ENCODE results near the gene SLC22A31. TPM values are rescaled to one million over a fixed set of nuclear protein-coding genes. Genes with fewer than 3 reads are reported as not detected.

The SLC22A31 gene
- total and polyA plus RNA-seq, 9 of the 15 experiments (the other 6 are each of a cell fraction or from before 2014, with no cell fraction given), result 0.29 to 2.2 (median 0.47) TPM; not detected in 3

DNA sequence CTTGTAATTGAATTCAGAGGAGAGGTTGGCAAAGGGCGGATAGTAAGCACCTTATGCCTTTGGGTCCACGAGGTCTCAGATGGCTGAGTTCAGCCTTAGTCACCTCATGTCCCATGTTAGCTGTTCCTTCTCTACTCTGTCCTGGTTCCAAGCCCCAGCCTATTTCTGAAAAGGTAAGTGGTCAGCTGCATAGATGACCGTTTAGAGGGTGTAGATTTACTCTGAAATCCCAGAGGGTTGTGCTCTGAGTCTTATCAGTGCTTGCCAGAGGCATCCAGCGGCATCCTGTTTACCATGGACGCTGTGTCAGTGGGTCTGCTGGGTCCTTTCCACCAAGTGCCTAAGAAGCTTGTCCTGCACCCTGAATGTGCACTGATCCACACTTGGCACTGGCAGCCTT, 19.0 kb upstream of the SLC22A31 start (continued):
- TF ChIP-seq, protein P1, sequence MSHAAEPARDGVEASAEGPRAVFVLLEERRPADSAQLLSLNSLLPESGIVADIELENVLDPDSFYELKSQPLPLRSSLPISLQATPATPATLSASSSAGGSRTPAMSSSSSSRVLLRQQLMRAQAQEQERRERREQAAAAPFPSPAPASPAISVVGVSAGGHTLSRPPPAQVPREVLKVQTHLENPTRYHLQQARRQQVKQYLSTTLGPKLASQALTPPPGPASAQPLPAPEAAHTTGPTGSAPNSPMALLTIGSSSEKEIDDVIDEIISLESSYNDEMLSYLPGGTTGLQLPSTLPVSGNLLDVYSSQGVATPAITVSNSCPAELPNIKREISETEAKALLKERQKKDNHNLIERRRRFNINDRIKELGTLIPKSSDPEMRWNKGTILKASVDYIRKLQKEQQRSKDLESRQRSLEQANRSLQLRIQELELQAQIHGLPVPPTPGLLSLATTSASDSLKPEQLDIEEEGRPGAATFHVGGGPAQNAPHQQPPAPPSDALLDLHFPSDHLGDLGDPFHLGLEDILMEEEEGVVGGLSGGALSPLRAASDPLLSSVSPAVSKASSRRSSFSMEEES (CRISPR knock-in tag; IDR thresholded peaks at IDR 0.05), result no peak
- peak; percentile 39; the same call in 1 of the 2 replicates for TF ChIP-seq EP400 (IDR thresholded peaks at IDR 0.05)
- TF ChIP-seq MECOM (CRISPR knock-in tag; IDR thresholded peaks at IDR 0.05), result no peak
- TF ChIP-seq PCBP2 (IDR thresholded peaks at IDR 0.05; ENCODE audit: low read depth, low read length, poor library complexity, severe bottlenecking), result no peak
- TF ChIP-seq GATA2 (CRISPR knock-in tag; IDR thresholded peaks at IDR 0.05), result peak; percentile 49
- TF ChIP-seq, protein P2, sequence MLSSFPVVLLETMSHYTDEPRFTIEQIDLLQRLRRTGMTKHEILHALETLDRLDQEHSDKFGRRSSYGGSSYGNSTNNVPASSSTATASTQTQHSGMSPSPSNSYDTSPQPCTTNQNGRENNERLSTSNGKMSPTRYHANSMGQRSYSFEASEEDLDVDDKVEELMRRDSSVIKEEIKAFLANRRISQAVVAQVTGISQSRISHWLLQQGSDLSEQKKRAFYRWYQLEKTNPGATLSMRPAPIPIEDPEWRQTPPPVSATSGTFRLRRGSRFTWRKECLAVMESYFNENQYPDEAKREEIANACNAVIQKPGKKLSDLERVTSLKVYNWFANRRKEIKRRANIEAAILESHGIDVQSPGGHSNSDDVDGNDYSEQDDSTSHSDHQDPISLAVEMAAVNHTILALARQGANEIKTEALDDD (IDR thresholded peaks at IDR 0.05), result peak; percentile 55; the same call in 1 of the 2 replicates
- TF ChIP-seq NFIC (IDR thresholded peaks at IDR 0.05), result peak; percentile 58
- no peak for TF ChIP-seq UBTF (IDR thresholded peaks at IDR 0.05; ENCODE audit: borderline replicate concordance in 1 of 2, low read depth in 2 of 2, low read length in 2 of 2)
- TF ChIP-seq NFYB (IDR thresholded peaks at IDR 0.05; ENCODE audit: extremely low read depth, insufficient read length), result no peak
- TF ChIP-seq MCM3 (IDR thresholded peaks at IDR 0.05), result no peak
- TF ChIP-seq ZEB2 (IDR thresholded peaks at IDR 0.05), result no peak
- no peak for TF ChIP-seq CREM (IDR thresholded peaks at IDR 0.05; ENCODE audit: low read depth)
- TF ChIP-seq TEAD4 (IDR thresholded peaks at IDR 0.05; ENCODE audit: low read length), result peak; percentile 82
- TF ChIP-seq TEAD4 (CRISPR knock-in tag; IDR thresholded peaks at IDR 0.05; ENCODE audit: borderline replicate concordance), result no peak
- peak; percentile 52 for TF ChIP-seq FOSL1 (tag; conservative IDR thresholded peaks at IDR 0.05)
- peak; percentile 59 for TF ChIP-seq PML (IDR thresholded peaks at IDR 0.05; ENCODE audit: low read length)
- TF ChIP-seq ZNF184 (CRISPR knock-in tag; IDR thresholded peaks at IDR 0.05), result no peak
- TF ChIP-seq RB1 (IDR thresholded peaks at IDR 0.05; ENCODE audit: low read depth), result no peak
- TF ChIP-seq GABPA (tag; conservative IDR thresholded peaks at IDR 0.05; ENCODE audit: low read depth), result no peak
- peak; percentile 90 for TF ChIP-seq TCF3 (CRISPR knock-in tag; IDR thresholded peaks at IDR 0.05)
- peak; percentile 23; the same call in 1 of the 2 replicates for TF ChIP-seq NR2C1 (IDR thresholded peaks at IDR 0.05)
- TF ChIP-seq NR2C1 (tag; IDR thresholded peaks at IDR 0.05), result no peak
- no peak for TF ChIP-seq ELF1 (tag; IDR thresholded peaks at IDR 0.05)
- TF ChIP-seq DDX20 (tag; IDR thresholded peaks at IDR 0.05; ENCODE audit: low read depth), result no peak
- TF ChIP-seq, protein P3, sequence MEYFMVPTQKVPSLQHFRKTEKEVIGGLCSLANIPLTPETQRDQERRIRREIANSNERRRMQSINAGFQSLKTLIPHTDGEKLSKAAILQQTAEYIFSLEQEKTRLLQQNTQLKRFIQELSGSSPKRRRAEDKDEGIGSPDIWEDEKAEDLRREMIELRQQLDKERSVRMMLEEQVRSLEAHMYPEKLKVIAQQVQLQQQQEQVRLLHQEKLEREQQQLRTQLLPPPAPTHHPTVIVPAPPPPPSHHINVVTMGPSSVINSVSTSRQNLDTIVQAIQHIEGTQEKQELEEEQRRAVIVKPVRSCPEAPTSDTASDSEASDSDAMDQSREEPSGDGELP (CRISPR knock-in tag; IDR thresholded peaks at IDR 0.05; ENCODE audit: borderline replicate concordance), result peak; percentile 66; the same call in 1 of the 2 replicates
- TF ChIP-seq GABPB1 (CRISPR knock-in tag; IDR thresholded peaks at IDR 0.05), result no peak
